Measurements from ENCODE around the gene CORO2B. TPM values are rescaled to one million over a fixed set of nuclear protein-coding genes. Genes with fewer than 3 reads are reported as not detected.
"Not testable (repeated sequence)": the region's sequence is repeated elsewhere in the genome, so short reads cannot be mapped to it uniquely, and the experiment has no call there.

Gene CORO2B
- total RNA-seq, 2 experiments from 2014 or later: 0.07 to 0.19 TPM

DNA sequence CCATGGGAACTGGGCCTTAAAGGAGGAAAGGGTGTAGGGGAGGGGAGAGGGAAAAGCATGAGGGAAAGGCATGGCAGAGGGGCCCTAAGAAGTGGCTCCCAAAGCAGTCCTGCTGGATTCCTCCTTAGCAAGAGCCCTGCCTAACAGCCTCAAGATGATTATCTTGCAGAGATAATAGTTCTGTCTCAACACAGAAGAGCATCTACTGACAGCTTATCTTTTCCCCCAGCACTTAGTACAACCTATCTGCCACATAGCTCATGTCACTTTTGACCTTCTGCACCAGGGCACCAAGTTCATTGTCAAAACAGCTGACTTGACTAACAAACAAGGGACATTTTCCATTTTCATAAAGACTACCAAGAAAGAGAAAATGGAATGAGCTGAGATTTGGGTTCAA, 155.6 kb downstream of the CORO2B start:
- intact Hi-C loops (cut with micrococcal nuclease): no loop called here
- Mint-ChIP-seq H3K27me3 (no peaks in the 10 kb centered on the region), H3K9me3 (no peaks in the 10 kb centered on the region), H3K4me3 (no peak overlapping the region), H3K4me1 (ENCODE audit: low read depth) (peaks cover 4% of the 10 kb centered on the region), H3K27ac (no peak overlapping the region), H3K36me3 (no peaks in the 10 kb centered on the region)
- CTCF ChIA-PET: interaction anchor here (1.1 to 1.3 kb wide), 3 partner anchors 59 to 184 kb away, joined by 3 to 7 read pairs (median 3); no protein-coding TSS in a partner anchor
- POLR2A ChIA-PET: no interaction called here
- DNase-seq: no peak

DNA sequence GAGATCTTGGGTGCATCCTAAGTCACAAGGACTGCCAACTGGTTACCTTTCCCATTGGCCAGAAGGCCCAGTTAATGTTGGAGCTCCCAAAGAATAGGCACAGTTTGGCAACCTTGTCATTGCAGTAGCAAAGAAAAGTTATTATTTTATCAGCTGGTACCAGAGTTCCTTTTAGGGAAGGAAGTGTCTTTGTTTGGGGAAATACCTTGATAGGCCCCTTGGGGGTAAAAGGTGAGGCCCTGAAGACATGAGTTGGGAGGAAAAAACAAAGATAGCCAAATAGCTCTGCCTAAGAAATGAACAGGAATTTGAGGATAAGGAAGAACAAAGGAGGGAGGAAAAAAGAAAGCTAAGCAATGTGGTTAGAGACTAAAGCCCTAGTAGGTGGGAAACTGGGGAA, 156.1 kb downstream of the CORO2B start:
- Mint-ChIP-seq H3K4me1 (ENCODE audit: low read depth) (peaks cover 4% of the 10 kb centered on the region), H3K9me3 (no peaks in the 10 kb centered on the region), H3K27ac (no peak overlapping the region), H3K27me3 (no peaks in the 10 kb centered on the region), H3K36me3 (no peaks in the 10 kb centered on the region), H3K4me3 (no peak overlapping the region)
- CTCF ChIA-PET: interaction anchor here (1.1 to 1.3 kb wide), 3 partner anchors 59 to 185 kb away, joined by 3 to 7 read pairs (median 3); no protein-coding TSS in a partner anchor
- DNase-seq: no peak
- intact Hi-C loops (cut with micrococcal nuclease): no loop called here
- POLR2A ChIA-PET: no interaction called here

DNA sequence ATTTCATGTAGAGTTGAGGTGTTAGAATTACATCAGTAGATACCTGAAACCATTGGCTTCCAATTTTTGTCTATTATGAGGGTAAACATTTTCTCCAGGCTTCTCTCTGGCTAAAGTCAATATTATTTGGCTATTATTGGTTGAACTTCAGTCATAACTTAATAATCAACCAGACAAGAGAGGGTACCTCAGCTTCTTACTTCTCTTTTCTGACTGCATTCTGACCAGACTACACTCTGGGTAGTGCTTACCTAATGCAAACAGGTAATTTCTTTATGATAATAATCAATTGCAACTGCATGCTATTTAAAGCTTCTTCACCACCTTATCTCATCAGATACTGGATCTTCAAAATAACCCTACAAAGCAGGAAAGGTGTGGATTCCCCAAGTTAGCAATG, 156.8 kb downstream of the CORO2B start:
- intact Hi-C loops (cut with micrococcal nuclease): no loop called here
- ChIA-PET POLR2A (no interaction called here), CTCF (interaction anchor here (1.2 to 1.3 kb wide), 2 partner anchors 60 to 140 kb away, joined by 3 to 7 read pairs; no protein-coding TSS in a partner anchor)

DNA sequence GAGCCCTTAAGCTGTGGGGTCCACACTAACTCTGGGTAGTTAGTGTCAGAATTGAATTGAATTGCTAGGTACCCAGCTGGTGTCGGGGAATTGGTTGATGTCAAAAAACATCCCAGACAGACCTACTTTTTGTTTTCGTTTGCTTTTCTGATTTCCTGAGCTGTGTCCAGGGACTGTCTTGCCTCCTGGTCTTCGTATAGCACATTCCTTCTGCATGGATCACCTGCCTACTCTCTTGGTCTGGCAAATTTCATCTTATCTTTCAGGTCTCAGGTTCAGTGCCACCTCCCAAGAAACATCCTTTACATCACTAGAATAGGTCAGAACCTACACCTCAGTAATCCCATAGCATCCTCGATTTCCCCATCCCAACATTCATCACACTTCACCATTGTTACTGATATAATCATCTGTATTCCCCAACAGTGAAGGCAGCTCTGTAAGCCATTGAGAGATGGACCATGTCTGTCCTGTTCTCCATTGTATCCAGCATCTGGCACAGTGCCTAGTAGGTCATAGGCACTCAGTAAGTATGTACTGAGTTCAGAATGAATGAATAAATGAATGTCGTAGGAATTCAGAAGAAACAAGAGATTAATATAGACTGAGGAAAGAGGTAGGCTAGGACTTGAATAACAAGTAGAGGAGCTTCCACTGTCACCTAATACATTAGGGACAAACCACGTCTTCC, 160.7 kb downstream of the CORO2B start:
- intact Hi-C loops (cut with micrococcal nuclease): no loop called here
- ChIA-PET POLR2A (no interaction called here), CTCF (interaction anchor here (1.6 kb wide), 1 partner anchor 136 kb away, joined by 7 read pairs; no protein-coding TSS in a partner anchor)
- H3K27ac Mint-ChIP-seq: no peak overlapping the region
- H3K9me3 Mint-ChIP-seq: no peaks in the 10 kb centered on the region
- H3K4me3 Mint-ChIP-seq: no peak overlapping the region
- H3K36me3 Mint-ChIP-seq: no peaks in the 10 kb centered on the region
- no peaks in the 10 kb centered on the region for H3K27me3 Mint-ChIP-seq
- H3K4me1 Mint-ChIP-seq (ENCODE audit: low read depth): no peaks in the 10 kb centered on the region
- no peak for DNase-seq

More for the DNA sequence above, 156.8 kb downstream of the CORO2B start:
- H3K27me3 Mint-ChIP-seq: no peaks in the 10 kb centered on the region
- no peaks in the 10 kb centered on the region for H3K36me3 Mint-ChIP-seq
- no peaks in the 10 kb centered on the region for H3K9me3 Mint-ChIP-seq
- H3K4me3 Mint-ChIP-seq: no peak overlapping the region
- H3K4me1 Mint-ChIP-seq (ENCODE audit: low read depth): peaks cover 4% of the 10 kb centered on the region
- no peak overlapping the region for H3K27ac Mint-ChIP-seq
- DNase-seq: no peak

DNA sequence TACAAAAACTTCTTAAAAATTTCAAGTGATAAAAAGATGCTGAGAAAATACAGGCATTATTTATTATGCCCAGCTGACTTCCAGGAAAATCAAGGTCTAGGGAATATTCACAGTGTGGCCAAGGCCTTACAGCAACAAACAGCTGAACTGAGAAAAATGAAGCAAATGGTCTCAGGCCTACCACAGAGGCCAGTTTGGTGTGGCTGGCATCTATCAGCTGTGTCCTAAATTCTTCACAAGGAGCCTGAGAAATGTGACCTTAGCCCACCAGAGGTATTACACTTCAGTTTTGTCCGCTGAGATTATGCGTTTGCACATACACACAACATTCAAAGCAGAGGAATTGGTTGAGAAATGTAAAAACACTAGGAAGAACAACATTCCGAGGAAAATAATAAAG, 164.5 kb downstream of the CORO2B start:
- CTCF ChIA-PET: no interaction called here
- POLR2A ChIA-PET: no interaction called here
- Mint-ChIP-seq H3K27ac (no peak overlapping the region), H3K4me1 (ENCODE audit: low read depth) (no peaks in the 10 kb centered on the region), H3K36me3 (no peaks in the 10 kb centered on the region), H3K4me3 (no peak overlapping the region), H3K9me3 (no peaks in the 10 kb centered on the region), H3K27me3 (no peaks in the 10 kb centered on the region)
- no peak for DNase-seq
- intact Hi-C loops (cut with micrococcal nuclease): no loop called here

DNA sequence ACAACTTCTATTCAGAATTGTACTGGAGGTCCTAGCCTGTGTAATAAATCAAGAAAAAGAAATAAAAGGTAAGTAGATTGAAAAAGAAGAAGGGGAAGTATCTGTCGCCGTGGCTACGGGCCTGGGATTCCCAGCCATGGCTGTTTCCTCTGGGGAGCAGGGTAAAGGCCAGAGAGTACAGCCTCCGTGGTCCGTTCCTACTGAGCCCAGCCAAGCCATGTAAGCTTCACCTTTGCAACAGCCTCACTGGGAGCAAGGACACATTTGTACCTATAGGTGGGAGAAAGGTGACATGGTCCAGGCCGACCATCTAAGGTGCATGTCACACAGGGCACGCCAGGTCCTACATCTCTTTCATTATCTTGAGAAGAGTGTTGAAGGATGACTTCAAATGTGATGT, 170.6 kb downstream of the CORO2B start:
- POLR2A ChIA-PET: no interaction called here
- CTCF ChIA-PET: interaction anchor here (1.2 kb wide), 1 partner anchor 22 kb away, joined by 3 read pairs; no protein-coding TSS in a partner anchor
- no peak overlapping the region for H3K27ac Mint-ChIP-seq

GRCh38 chr15:68749793-68750192, 171.0 kb downstream of the CORO2B start:
- ChIA-PET POLR2A (no interaction called here), CTCF (interaction anchor here (1.2 kb wide), 1 partner anchor 22 kb away, joined by 3 read pairs; no protein-coding TSS in a partner anchor)
- peaks cover 5% of the 10 kb centered on the region for H3K9me3 Mint-ChIP-seq
- no peaks in the 10 kb centered on the region for H3K27me3 Mint-ChIP-seq
- H3K27ac Mint-ChIP-seq: no peak overlapping the region
- no peak for DNase-seq
- H3K4me3 Mint-ChIP-seq: no peak overlapping the region
- intact Hi-C loops (cut with micrococcal nuclease): no loop called here
- no peaks in the 10 kb centered on the region for H3K36me3 Mint-ChIP-seq
- H3K4me1 Mint-ChIP-seq (ENCODE audit: low read depth): peaks cover 2% of the 10 kb centered on the region

More for the DNA sequence above, 170.6 kb downstream of the CORO2B start:
- Mint-ChIP-seq H3K36me3 (no peaks in the 10 kb centered on the region), H3K27me3 (no peaks in the 10 kb centered on the region), H3K4me3 (no peak overlapping the region), H3K9me3 (peaks cover 5% of the 10 kb centered on the region), H3K4me1 (ENCODE audit: low read depth) (no peaks in the 10 kb centered on the region)
- intact Hi-C loops (cut with micrococcal nuclease): no loop called here
- no peak for DNase-seq

DNA sequence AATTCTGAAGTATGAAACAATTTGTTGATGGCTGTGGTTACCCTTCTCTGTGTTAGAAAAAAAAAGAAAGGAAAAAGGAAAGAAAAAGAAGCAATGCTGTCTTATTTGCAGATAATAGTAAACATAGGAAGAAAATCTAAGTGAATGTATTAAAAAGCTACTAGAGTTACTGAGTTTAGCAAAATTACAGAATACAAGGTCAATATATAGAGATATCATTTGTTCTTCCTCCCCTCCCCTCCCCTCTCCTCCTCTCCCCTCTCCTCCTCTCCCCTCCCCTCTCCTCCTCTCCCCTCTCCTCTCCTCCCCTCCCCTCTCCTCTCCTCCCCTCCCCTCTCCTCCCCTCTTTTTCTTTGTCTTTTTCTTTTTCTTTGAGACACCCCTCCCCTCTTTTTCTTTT, 172.8 kb downstream of the CORO2B start:
- Mint-ChIP-seq H3K36me3 (no peaks in the 10 kb centered on the region), H3K27me3 (no peaks in the 10 kb centered on the region), H3K9me3 (peaks cover 5% of the 10 kb centered on the region), H3K4me1 (ENCODE audit: low read depth) (peaks cover 5% of the 10 kb centered on the region), H3K27ac (no peak overlapping the region), H3K4me3 (no peak overlapping the region)
- ChIA-PET POLR2A (no interaction called here), CTCF (interaction anchor here (0.5 kb wide), 1 partner anchor 18 kb away, joined by 3 read pairs; no protein-coding TSS in a partner anchor)
- intact Hi-C loops (cut with micrococcal nuclease): no loop called here
- DNase-seq: no peak

DNA sequence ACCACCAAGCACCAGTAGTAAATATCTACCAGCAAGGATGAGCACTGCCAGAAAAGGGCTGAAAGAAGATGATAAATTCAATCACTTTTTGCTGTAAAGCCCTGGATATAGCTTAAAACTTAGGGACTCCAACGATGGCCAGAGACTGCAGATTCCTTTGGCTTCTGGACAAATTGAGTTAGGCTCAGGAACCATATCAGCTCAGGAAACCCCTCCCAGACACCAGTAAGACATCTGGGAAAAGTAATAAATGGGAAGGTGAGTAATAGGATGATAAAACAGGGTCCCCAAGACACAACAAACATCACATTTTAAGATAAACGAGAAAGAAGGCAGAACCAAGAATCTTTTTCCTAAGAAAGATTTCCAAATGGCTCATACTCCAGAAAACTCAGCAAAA, 176.9 kb downstream of the CORO2B start:
- ChIA-PET CTCF (interaction anchor here (1.6 kb wide), 1 partner anchor 40 kb away, joined by 3 read pairs; no protein-coding TSS in a partner anchor), POLR2A (no interaction called here)
- Mint-ChIP-seq H3K27ac (no peak overlapping the region), H3K27me3 (peaks cover 5% of the 10 kb centered on the region), H3K4me1 (ENCODE audit: low read depth) (peaks cover 5% of the 10 kb centered on the region), H3K9me3 (no peaks in the 10 kb centered on the region), H3K4me3 (no peak overlapping the region), H3K36me3 (no peaks in the 10 kb centered on the region)
- intact Hi-C loops (cut with micrococcal nuclease): no loop called here
- no peak for DNase-seq

- H3K9me3 Mint-ChIP-seq, POLR2A ChIA-PET: not testable (repeated sequence)
Observed at GRCh38 chr15:68759982-68760579, 181.3 kb downstream of the CORO2B start.

GRCh38 chr15:68763063-68763462, 184.3 kb downstream of the CORO2B start:
- intact Hi-C loops (cut with micrococcal nuclease): no loop called here
- no peak overlapping the region for H3K27ac Mint-ChIP-seq
- no peaks in the 10 kb centered on the region for H3K9me3 Mint-ChIP-seq
- no peaks in the 10 kb centered on the region for H3K36me3 Mint-ChIP-seq
- ChIA-PET POLR2A (no interaction called here), CTCF (no interaction called here)
- no peaks in the 10 kb centered on the region for H3K4me1 Mint-ChIP-seq (ENCODE audit: low read depth)
- peaks cover 14% of the 10 kb centered on the region for H3K27me3 Mint-ChIP-seq
- H3K4me3 Mint-ChIP-seq: no peak overlapping the region
- no peak for DNase-seq

More at GRCh38 chr15:68759982-68760579, 181.3 kb downstream of the CORO2B start:
- H3K27me3 Mint-ChIP-seq: peaks cover 12% of the 10 kb centered on the region
- DNase-seq; H3K36me3 Mint-ChIP-seq; intact Hi-C loops (cut with micrococcal nuclease); H3K4me3 Mint-ChIP-seq; H3K27ac Mint-ChIP-seq; CTCF ChIA-PET; H3K4me1 Mint-ChIP-seq (ENCODE audit: low read depth): not testable (repeated sequence)

DNA sequence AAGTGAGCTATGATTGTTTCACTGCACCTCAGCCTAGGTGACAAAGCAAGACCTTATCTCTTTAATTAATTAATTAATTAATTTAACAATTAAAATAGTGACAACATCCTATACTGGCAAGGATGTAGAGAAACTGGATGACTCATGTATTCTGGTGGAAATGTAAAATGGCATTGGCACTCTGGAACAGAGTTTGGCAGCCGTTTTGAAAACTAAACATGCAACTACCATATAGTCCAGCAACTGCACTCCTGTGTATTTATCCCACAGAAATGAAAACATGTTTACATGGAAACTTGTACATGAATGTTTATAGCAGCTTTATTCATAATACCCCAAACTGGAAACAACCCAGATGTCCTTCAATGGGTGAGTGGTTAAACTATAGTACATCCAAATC, 185.3 kb downstream of the CORO2B start:
- H3K9me3 Mint-ChIP-seq: no peaks in the 10 kb centered on the region
- no peaks in the 10 kb centered on the region for H3K36me3 Mint-ChIP-seq
- no peak overlapping the region for H3K27ac Mint-ChIP-seq
- no peaks in the 10 kb centered on the region for H3K4me1 Mint-ChIP-seq (ENCODE audit: low read depth)
- no peak overlapping the region for H3K4me3 Mint-ChIP-seq
- intact Hi-C loops (cut with micrococcal nuclease): no loop called here
- DNase-seq: no peak
- ChIA-PET POLR2A (no interaction called here), CTCF (no interaction called here)
- peaks cover 14% of the 10 kb centered on the region for H3K27me3 Mint-ChIP-seq

Measured in activated CD4-positive, alpha-beta memory T cell treated with anti-CD3 and anti-CD28 coated beads for 36 hours (primary cell).